NAMALWA (cell line): ENCODE measurements around the gene CACNA1S.
A peak's percentile ranks its signal among the peaks of the same experiment; 100 is the strongest.

Experiments
- DNase-seq: peaks from one replicate; pipeline ENCODE4 v3.0.0-alpha.2; 2015; ENCODE audit warnings: low spot score

Gene CACNA1S

GRCh38 chr1:201062511-201063091 lies 49.6 kb downstream of the CACNA1S start:
- DNase-seq = no peak

DNA sequence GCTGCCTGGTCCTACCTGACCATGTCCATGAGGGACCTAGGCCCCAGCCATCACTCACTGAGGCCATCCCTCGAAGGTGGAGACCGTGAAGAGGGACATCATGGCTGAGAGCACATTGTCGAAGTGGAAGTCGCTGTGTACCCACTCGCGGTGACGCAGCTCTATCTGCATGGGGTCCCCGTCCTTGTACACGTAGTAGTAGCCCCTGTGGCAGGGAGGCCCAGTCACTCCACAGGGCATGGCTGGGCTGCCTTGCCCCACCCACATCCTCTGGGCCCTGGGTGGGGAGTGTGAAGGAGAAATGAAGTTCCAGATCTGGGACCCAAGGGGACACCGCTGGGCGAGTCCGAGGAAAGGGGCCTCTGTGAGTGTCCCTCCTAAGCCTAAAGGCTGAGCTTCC lies 50.3 kb downstream of the CACNA1S start:
- DNase-seq = no peak

- no peak for DNase-seq
Observed at GRCh38 chr1:201061049-201061448, 51.2 kb downstream of the CACNA1S start.

- DNase-seq = no peak
Observed at GRCh38 chr1:201060586-201060985, 51.6 kb downstream of the CACNA1S start.

GRCh38 chr1:201059871-201060555 lies 52.2 kb downstream of the CACNA1S start:
- DNase-seq = no peak

- no peak for DNase-seq
Observed at GRCh38 chr1:201059401-201059800, 52.8 kb downstream of the CACNA1S start.

- DNase-seq = no peak
Observed at GRCh38 chr1:201054091-201054543, 58.1 kb downstream of the CACNA1S start.

GRCh38 chr1:201053155-201053860 lies 58.9 kb downstream of the CACNA1S start:
- peak; percentile 42 for DNase-seq

- DNase-seq = no peak
Observed at GRCh38 chr1:201051399-201051798, 60.8 kb downstream of the CACNA1S start.

DNA sequence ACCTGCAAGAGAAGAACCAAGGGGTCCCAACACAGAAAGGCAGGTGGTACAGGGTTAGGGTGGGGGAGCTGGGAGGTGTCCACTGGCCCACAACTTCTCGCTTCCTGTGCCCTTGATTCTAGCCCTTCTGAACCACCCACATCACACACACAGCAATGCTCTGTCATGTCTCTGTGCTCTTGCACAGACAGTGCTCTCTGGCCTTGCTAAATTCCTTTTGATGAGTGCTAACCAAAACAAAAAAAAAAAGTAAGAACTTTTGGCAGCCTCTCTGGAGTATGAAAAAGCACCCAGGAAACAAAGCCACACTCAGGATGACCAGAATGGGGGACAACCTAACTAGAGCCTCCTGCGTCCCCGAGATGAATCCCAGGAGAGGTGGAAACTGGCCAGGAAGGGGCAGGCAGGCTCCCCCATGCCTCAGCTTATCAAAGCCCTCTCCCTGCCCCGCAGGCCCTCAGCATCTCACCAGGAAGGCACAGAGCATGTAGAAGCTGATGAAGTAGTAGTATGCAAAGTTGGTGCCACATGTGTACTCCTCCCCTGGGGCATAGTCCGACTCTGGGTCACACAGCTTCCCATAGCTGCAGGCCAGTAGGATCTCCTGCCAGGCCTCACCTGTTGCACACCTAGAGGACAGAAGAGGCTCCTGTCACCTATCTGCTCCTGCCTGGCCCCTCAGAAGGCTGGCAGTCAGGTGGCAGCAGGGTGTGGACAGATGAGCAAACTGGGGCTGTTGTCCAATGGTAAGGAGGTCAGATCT lies 61.5 kb downstream of the CACNA1S start:
- DNase-seq = peak; percentile 44

DNA sequence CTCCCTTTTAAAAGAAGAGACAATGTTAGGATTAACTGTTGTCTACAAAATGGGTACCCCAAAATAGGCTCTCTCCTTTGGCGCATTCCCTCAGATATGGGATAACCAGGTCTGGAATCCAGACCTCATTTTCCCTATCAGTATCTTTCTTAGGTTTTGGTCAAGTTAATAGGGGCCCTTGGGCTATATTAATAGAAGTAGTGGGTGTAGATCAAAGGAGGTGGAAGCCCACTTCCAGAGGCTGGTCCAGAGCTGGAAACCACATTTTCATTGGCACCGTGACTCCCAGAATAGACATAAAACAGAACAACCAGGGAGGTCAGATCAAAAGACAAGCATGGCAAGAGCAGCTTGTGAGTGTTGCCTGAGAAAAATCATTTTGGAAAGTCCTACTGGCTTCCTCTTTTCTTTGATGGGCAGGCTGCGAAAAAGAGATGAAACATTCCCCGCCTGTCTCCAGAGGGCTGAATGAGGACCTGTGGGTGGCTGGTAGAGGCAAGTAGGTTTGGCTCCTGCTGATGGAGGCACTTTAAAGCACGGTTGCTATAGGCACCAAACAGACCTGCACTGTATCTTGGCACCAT lies 62.9 kb downstream of the CACNA1S start:
- DNase-seq = no peak

DNA sequence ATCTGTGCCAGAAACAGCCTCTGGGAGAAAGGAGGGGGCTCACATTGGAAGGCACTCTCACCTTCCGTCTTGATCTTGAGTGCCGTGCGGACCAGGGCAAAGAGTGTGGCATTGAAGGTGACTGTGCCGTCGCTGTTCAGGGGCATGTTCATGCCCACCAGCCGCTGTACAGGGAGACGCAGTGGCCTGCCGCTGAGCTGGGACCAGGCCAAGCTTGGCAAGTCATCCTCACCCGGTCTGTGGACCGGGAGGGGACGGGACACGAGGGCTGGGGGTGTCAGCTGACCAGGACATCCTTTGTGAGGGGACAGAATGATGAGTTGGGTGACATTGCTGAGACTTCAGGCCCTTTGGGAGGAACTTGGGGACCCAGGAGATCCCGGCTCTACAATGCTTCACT lies 63.7 kb downstream of the CACNA1S start:
- no peak for DNase-seq

- DNase-seq = no peak
Observed at GRCh38 chr1:201044119-201044518, 68.1 kb downstream of the CACNA1S start.

DNA sequence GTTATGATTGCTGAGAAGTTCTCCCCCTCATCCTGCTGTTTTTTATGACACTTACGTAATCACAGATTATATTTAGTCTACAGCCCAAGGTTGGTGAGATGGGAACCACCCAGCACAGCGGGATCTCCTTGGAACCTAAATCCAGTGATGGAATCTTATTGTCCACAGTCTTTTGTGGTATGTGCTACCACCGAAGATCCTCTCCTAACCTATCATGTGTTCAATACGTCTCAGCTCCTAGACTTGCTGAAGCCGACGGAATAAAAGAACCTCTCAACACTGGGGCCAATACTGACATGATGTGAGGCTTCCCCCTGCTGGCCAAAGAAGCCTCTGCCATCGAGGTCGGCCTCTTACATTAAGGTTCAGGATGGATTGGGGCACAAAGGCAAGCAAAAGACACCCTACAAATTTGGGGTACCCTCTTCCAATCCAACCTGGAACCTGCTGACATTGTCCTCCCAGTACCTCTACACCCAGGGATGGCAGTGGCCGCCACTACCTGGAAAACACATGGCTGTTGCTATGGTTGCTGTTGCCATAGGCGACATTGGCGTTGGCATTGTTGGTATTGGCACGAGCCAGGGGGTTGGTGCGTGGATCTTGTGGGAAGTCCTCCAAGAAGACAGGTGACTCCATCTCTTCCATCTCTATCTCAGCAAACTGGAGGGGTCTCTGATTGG lies 69.3 kb downstream of the CACNA1S start:
- peak; percentile 85 for DNase-seq

DNA sequence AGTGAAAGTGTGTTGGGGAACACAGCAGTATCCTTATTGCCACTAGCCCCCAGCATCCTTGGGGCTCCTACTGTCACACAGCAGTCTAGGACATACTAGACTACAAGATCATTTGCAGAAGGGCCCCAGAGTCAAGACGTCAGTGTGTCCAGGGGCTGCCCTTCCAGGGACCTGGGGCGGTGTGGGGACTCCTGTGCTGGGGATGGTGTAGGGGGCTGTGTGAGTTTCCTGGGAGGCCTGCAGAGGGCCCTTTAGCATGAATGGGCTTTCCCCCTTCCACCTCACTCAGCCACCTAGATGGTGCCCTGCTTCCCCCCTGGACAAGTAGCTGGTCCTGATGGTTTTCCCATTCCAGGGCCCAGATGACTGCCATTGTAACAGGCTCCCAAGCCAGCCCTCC lies 71.2 kb downstream of the CACNA1S start:
- DNase-seq = no peak

GRCh38 chr1:201039876-201040275 lies 72.3 kb downstream of the CACNA1S start:
- no peak for DNase-seq

DNA sequence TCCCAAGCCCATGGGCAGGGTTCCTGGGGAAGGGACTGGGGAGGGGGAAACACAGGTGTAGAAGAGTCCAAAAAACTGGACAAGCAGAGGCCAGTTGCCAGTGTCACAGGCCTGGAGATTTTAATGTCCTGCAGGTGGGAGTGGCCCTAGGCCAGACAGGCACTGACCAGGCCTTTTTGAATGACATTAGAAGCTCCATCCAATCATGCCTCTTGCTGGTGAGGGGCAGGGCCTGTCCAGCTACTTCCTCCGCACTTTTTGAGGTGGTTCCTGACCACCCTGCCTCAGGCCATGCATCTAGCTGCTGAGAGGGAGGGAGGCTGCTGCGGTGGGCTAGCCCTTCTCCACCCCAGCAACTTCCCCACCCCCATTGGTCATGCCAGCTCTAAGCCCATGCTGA lies 72.8 kb downstream of the CACNA1S start:
- DNase-seq = no peak

- no peak for DNase-seq
Observed at GRCh38 chr1:201038186-201038876, 73.9 kb downstream of the CACNA1S start.

- no peak for DNase-seq
Observed at GRCh38 chr1:201036188-201036842, 75.9 kb downstream of the CACNA1S start.

DNA sequence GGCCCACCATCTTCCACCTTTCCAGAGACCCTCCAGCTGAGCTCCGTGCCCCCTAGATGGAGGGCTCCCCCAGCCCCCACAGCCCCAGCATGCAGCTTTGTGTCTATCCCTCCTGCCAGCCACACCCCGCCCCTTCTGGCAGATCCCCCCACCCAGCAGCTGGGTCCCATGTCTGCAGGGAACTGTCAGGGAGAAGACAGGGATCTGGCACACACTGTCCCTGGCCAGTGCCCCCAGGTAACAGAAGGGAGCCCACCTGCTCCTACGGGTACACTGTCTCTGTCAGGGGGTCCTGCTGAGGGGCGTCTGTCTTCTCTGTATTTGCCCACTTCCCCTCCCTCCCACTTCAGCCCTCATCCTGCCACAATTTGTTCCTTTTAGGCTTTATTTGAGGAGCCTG lies 77.6 kb downstream of the CACNA1S start:
- DNase-seq = no peak
